ENCODE results near the gene ILRUN. TPM values are rescaled to one million over a fixed set of nuclear protein-coding genes. Genes with fewer than 3 reads are reported as not detected.
"Not testable (repeated sequence)": the region's sequence is repeated elsewhere in the genome, so short reads cannot be mapped to it uniquely, and the experiment has no call there.

ILRUN gene
- total RNA-seq, 8 experiments from 2014 or later: 14.1 to 73.8 (median 23.5) TPM

DNA sequence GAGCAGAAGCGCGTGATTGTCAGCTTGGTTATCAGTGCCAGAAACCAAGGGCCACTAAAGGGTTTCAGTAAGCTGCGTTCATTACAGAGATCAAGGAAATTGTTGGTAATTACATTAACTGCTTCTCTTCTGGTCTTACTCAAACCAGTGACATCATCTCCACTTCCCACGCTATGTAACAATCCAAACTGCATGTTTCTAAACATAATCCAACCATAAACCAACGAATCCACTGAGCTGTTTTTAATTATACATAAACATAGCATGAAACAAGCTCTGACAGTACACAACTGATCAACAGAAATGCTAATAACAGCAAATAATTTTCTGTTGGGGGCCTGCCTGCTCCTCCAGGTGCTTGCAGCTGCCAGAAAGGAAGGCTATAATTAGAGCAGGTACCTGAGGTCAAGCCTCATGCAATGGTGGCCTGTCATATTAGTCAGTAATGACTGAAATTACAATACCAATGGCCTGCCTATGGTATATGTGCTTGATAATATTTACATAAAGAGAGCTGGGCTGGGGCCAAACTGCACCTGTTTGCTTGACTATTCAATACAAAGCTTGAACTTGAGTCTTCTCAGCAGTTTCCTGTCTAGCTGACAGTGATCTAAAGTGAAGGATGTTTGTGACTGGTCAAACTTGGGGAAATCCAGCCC lies 40.1 kb downstream of the ILRUN start:
- peak in 5 of 8 experiments; percentile 9 to 83 (median 42) for ATAC-seq (replicated peaks in 6 of 8)
- no peak overlapping the region for H3K27ac ChIP-seq
- in situ Hi-C loops (cut with MboI; ENCODE audit: low pct_unique_long_range_greater_than_20kb in 2 of 9, low sequenced_read_pairs in 9 of 9, unreplicated experiment in 9 of 9): no loop called here
- H3K4me1 ChIP-seq (replicated peaks in 1 of 2): peaks cover 0 to 15% of the 10 kb centered on the region in 2 donors
- no peak overlapping the region for H3K4me3 ChIP-seq
- WGBS, 10 experiments: 0 to 100% (median 86%) methylated on average over 1 to 5 of the region's 5 CpGs

DNA sequence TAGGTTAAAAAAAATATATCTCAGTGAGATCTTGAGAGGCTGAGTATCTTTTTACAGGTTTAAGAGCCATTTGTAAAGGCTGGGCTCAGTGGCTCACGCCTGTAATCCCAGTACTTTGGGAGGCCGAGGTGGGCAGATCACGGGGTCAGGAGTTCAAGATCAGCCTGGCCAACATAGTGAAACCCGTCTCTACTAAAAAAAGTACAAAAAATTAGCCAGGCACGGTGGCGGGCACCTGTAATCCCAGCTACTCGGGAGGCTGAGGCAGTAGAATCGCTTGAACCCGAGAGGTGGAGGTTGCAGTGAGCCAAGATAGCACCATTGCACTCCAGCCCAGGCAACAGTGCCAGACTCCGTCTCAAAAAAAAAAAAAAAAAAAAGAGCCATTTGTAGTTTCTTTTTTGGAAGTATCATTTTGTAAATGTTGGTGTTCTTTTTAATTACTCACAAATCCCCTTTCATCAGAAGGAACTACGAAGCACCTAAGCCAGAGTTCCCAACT lies 40.6 kb downstream of the ILRUN start:
- WGBS, 10 experiments: 50 to 100% (median 90%) methylated on average over 1 to 8 of the region's 11 CpGs; no CpG with 5 or more reads in 2 of the 10 experiments
- in situ Hi-C loops (cut with MboI; ENCODE audit: low pct_unique_long_range_greater_than_20kb in 2 of 9, low sequenced_read_pairs in 9 of 9, unreplicated experiment in 9 of 9); ATAC-seq (replicated peaks in 6 of 8); H3K27ac ChIP-seq; H3K4me3 ChIP-seq: not testable (repeated sequence)
- H3K4me1 ChIP-seq (replicated peaks in 1 of 2): peaks cover 0 to 15% of the 10 kb centered on the region in 2 donors

DNA sequence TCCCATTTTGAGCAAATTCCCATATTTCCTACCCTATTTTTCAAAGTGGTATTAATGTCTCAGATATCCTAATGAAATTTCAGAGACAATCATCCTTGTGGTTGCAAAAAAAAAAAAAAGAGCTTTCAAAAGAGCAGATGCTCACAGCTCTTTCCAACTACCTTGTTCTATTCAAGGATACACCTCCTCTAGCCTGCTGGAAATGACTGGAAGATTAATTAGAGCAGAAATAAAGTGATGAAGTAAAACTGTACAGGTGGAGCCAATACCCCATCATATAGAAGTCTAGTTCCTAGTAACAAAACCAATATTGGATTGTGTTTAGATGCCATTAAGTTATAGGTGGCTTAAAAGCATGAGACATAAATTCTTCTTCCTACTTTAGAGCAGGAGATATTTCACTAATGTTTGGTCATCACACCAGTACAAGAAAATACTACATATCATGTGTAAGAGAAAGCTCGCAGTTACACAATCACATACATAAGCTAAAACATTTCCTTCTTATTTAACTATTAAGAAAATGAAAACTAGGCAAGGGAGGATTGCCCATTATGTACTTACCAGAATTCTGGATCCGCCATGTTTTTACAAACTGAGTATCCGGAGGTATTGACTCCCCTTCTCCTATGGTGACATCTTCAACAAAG lies 42.4 kb downstream of the ILRUN start:
- no peak for ATAC-seq (replicated peaks in 6 of 8)
- 80 to 100% (median 95%) methylated on average over 1 to 3 of the region's 3 CpGs; no CpG with 5 or more reads in 1 of the 10 experiments for WGBS, 10 experiments
- no peak overlapping the region for H3K4me3 ChIP-seq
- in situ Hi-C loops (cut with MboI; ENCODE audit: low pct_unique_long_range_greater_than_20kb in 2 of 9, low sequenced_read_pairs in 9 of 9, unreplicated experiment in 9 of 9): no loop called here
- H3K4me1 ChIP-seq (replicated peaks in 1 of 2): peaks cover 0 to 15% of the 10 kb centered on the region in 2 donors
- H3K27ac ChIP-seq: no peak overlapping the region

DNA sequence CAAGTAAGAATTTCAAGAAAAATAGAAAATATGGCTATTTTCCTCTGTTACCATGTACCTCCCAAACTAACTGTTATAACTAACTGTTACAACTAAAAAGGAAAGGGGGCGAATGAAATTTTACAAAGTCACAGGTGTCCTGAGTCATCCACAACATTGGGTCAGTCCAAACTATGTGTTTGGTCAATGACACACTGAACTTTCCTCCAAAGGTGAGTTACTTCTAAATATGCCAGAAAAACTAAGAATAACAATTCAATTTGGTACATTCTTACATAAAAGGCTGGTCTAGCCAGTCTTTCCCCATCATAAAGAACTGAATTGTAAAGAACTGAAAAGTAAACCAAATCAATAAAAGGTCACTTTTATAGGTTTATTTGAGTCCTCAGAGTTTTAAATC lies 44.3 kb downstream of the ILRUN start:
- H3K4me1 ChIP-seq (replicated peaks in 1 of 2): peaks cover 0 to 8% of the 10 kb centered on the region in 2 donors
- in situ Hi-C loops (cut with MboI; ENCODE audit: low pct_unique_long_range_greater_than_20kb in 2 of 9, low sequenced_read_pairs in 9 of 9, unreplicated experiment in 9 of 9): no loop called here
- H3K27ac ChIP-seq: no peak overlapping the region
- 83 to 100% (median 100%) methylated on average over 1 of the region's 1 CpG; no CpG with 5 or more reads in 1 of the 10 experiments for WGBS, 10 experiments
- ATAC-seq (replicated peaks in 6 of 8): no peak
- H3K4me3 ChIP-seq: no peak overlapping the region

DNA sequence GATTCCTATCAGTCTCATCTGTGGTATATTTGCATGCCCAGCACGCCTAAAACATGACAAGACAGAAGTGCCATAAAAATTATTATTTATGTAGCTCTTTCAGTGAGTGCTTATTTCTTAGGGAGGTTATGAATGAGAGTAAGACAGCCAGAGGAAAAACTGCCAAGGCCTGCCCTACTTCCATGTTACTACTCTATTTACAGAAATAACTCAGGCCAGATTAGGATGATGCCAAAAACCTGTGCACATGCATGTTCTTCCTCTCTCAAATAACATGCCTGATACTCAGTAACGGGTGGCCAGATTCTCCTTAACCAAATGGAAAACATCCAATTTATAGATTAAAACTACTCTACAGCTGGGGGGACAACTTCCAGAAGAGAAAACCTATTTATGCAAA lies 45.7 kb downstream of the ILRUN start:
- ATAC-seq (replicated peaks in 6 of 8): peak in 1 of 8 experiments; percentile 33
- Histone ChIP-seq H3K4me1 (replicated peaks in 1 of 2) (no peaks in the 10 kb centered on the region), H3K27ac (no peak overlapping the region), H3K4me3 (no peak overlapping the region)
- WGBS, 10 experiments: 17 to 100% (median 86%) methylated on average over 1 to 2 of the region's 2 CpGs; no CpG with 5 or more reads in 1 of the 10 experiments
- in situ Hi-C loops (cut with MboI; ENCODE audit: low pct_unique_long_range_greater_than_20kb in 2 of 9, low sequenced_read_pairs in 9 of 9, unreplicated experiment in 9 of 9): no loop called here

DNA sequence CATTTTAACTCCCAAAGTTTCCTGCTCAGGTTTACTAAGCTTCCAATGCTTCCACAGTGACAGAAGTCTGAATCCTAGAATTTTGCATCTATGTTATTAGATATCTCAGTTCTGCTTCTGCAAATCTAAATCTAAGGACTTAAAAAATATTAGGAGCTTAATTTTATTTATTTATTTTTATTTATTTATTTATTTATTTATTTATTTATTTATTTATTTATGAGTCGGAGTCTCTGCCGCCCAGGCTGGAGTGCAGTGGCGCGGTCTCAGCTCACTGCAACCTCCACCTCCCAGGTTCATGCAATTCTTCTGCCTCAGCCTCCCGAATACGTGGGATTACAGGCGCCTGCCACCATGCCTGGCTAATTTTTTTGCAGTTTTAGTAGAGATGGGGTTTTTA lies 46.3 kb downstream of the ILRUN start:
- WGBS, 10 experiments: 90 to 100% (median 99%) methylated on average over 1 to 7 of the region's 7 CpGs; no CpG with 5 or more reads in 2 of the 10 experiments
- H3K27ac ChIP-seq; H3K4me1 ChIP-seq (replicated peaks in 1 of 2); ATAC-seq (replicated peaks in 6 of 8); in situ Hi-C loops (cut with MboI; ENCODE audit: low pct_unique_long_range_greater_than_20kb in 2 of 9, low sequenced_read_pairs in 9 of 9, unreplicated experiment in 9 of 9); H3K4me3 ChIP-seq: not testable (repeated sequence)

DNA sequence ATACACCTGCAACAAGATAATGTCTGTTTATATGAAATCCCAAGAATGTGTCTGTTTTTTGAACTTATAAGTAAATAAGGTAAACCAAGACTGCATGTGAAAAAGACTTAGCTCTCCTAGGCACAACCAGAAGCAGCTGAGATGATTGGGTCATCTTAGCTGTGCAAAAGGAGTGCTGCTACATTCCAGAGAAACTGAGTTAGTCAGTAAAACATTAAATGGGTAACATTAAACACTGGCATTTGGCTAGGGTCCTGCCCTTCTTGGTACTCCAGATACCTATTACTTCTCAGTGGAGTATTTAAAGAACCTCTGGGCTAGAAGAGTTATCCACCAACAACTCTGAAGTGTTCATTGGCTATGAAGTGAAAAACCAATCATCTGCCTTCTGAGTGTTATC lies 47.8 kb downstream of the ILRUN start:
- no peak for ATAC-seq (replicated peaks in 6 of 8)
- H3K27ac ChIP-seq: no peak overlapping the region
- H3K4me1 ChIP-seq (replicated peaks in 1 of 2): no peaks in the 10 kb centered on the region
- in situ Hi-C loops (cut with MboI; ENCODE audit: low pct_unique_long_range_greater_than_20kb in 2 of 9, low sequenced_read_pairs in 9 of 9, unreplicated experiment in 9 of 9): no loop called here
- no peak overlapping the region for H3K4me3 ChIP-seq

Other genes with a start within 250 kb of the ILRUN start
- 1 to 10 TPM in 5 of 8 experiments, under 1 TPM in 3; 0.61 to 4.7 (median 1.3) TPM for gene PACSIN1, start 230.7 kb downstream of the ILRUN start, total RNA-seq
- under 1 TPM in 6 of 8 experiments, not detected in 2; 0.13 to 0.57 (median 0.37) TPM for gene SPDEF, start 140.4 kb downstream of the ILRUN start, total RNA-seq
- 100 to 1,000 TPM in 7 of 8 experiments, 10 to 100 TPM in 1; 93.2 to 222 (median 120) TPM for gene SNRPC, start 60.7 kb upstream of the ILRUN start, total RNA-seq
- 10 to 100 TPM in 7 of 8 experiments, 1 to 10 TPM in 1; 9.4 to 17.0 (median 12.8) TPM for gene BLTP3A, start 95.3 kb upstream of the ILRUN start, total RNA-seq
- 10 to 100 TPM; 29.7 to 59.5 (median 39.1) TPM for gene TAF11, start 191.3 kb upstream of the ILRUN start, total RNA-seq
- 10 to 100 TPM; 19.7 to 46.3 (median 30.9) TPM for gene ANKS1A, start 192.5 kb upstream of the ILRUN start, total RNA-seq

Data from motor neuron (in vitro differentiated cells).